ENCODE data around the gene KBTBD8. TPM values are rescaled to one million over a fixed set of nuclear protein-coding genes. Genes with fewer than 3 reads are reported as not detected.

The KBTBD8 gene
- polyA plus RNA-seq: 1 to 10 TPM in 1 of 3 donors, under 1 TPM in 2; 0.23 to 4.4 (median 0.71) TPM

GRCh38 chr3:66998113-66998903 lies at the start of gene KBTBD8:
Gene KBTBD8, plus strand, starts transcription at chr3:66998307. Its CDS starts 49 bp downstream, at chr3:66998356.
- WGBS, 3 donors: 0% methylated on average over 63 to 75 of the region's 75 CpGs
- H3K27ac ChIP-seq (ENCODE audit: low read depth, low read length): no peak within 1 kb of the TSS

- 38 to 83% (median 80%) methylated on average over 2 of the region's 2 CpGs for WGBS, 3 donors
- no peak overlapping the region for H3K27ac ChIP-seq (ENCODE audit: low read depth, low read length)
Observed at GRCh38 chr3:66948838-66949237, 49.3 kb upstream of the KBTBD8 start.

- H3K27ac ChIP-seq (ENCODE audit: low read depth, low read length): no peak overlapping the region
- WGBS, 3 donors: 84 to 92% (median 85%) methylated on average over 3 of the region's 3 CpGs
Observed at GRCh38 chr3:66949898-66950297, 48.2 kb upstream of the KBTBD8 start.

- WGBS, 3 donors: 74 to 93% (median 83%) methylated on average over 1 of the region's 1 CpG
- no peak overlapping the region for H3K27ac ChIP-seq (ENCODE audit: low read depth, low read length)
Observed at GRCh38 chr3:66952357-66952756, 45.8 kb upstream of the KBTBD8 start.

GRCh38 chr3:66953934-66954445 lies 44.1 kb upstream of the KBTBD8 start:
- 74 to 85% (median 81%) methylated on average over 4 of the region's 4 CpGs for WGBS, 3 donors
- no peak overlapping the region for H3K27ac ChIP-seq (ENCODE audit: low read depth, low read length)

- H3K27ac ChIP-seq (ENCODE audit: low read depth, low read length): no peak overlapping the region
- WGBS, 3 donors: 78 to 91% (median 84%) methylated on average over 4 of the region's 4 CpGs
Observed at GRCh38 chr3:66956742-66957141, 41.4 kb upstream of the KBTBD8 start.

- no peak overlapping the region for H3K27ac ChIP-seq (ENCODE audit: low read depth, low read length)
- 70 to 76% (median 73%) methylated on average over 5 of the region's 5 CpGs for WGBS, 3 donors
Observed at GRCh38 chr3:66957367-66957766, 40.7 kb upstream of the KBTBD8 start.

GRCh38 chr3:66958067-66958466 lies 40.0 kb upstream of the KBTBD8 start:
- H3K27ac ChIP-seq (ENCODE audit: low read depth, low read length): no peak overlapping the region
- WGBS, 3 donors: 88 to 96% (median 88%) methylated on average over 1 of the region's 1 CpG

- 84 to 91% (median 91%) methylated on average over 3 of the region's 3 CpGs for WGBS, 3 donors
- no peak overlapping the region for H3K27ac ChIP-seq (ENCODE audit: low read depth, low read length)
Observed at GRCh38 chr3:66962664-66963063, 35.4 kb upstream of the KBTBD8 start.

- no peak overlapping the region for H3K27ac ChIP-seq (ENCODE audit: low read depth, low read length)
- WGBS, 3 donors: 52 to 58% (median 55%) methylated on average over 3 of the region's 3 CpGs
Observed at GRCh38 chr3:66971245-66971644, 26.9 kb upstream of the KBTBD8 start.

GRCh38 chr3:66971891-66972551 lies 26.1 kb upstream of the KBTBD8 start:
- no peak overlapping the region for H3K27ac ChIP-seq (ENCODE audit: low read depth, low read length)
- WGBS, 3 donors: 2 to 15% (median 10%) methylated on average over 22 of the region's 22 CpGs

- H3K27ac ChIP-seq (ENCODE audit: low read depth, low read length): no peak overlapping the region
- WGBS, 3 donors: 76 to 97% (median 82%) methylated on average over 1 of the region's 1 CpG
Observed at GRCh38 chr3:66980791-66981190, 17.3 kb upstream of the KBTBD8 start.

GRCh38 chr3:66983101-66983500 lies 15.0 kb upstream of the KBTBD8 start:
- no peak overlapping the region for H3K27ac ChIP-seq (ENCODE audit: low read depth, low read length)
- 77 to 85% (median 83%) methylated on average over 2 of the region's 2 CpGs for WGBS, 3 donors

GRCh38 chr3:66985336-66985920 lies 12.7 kb upstream of the KBTBD8 start:
- no peak overlapping the region for H3K27ac ChIP-seq (ENCODE audit: low read depth, low read length)

GRCh38 chr3:66986406-66986805 lies 11.7 kb upstream of the KBTBD8 start:
- WGBS, 3 donors: 85 to 88% (median 86%) methylated on average over 5 of the region's 5 CpGs
- no peak overlapping the region for H3K27ac ChIP-seq (ENCODE audit: low read depth, low read length)

More at GRCh38 chr3:66985336-66985920, 12.7 kb upstream of the KBTBD8 start:
- 86 to 95% (median 89%) methylated on average over 7 of the region's 7 CpGs for WGBS, 3 donors

- H3K27ac ChIP-seq (ENCODE audit: low read depth, low read length): no peak overlapping the region
- WGBS, 3 donors: 48 to 65% (median 59%) methylated on average over 6 of the region's 6 CpGs
Observed at GRCh38 chr3:66989241-66989640, 8.9 kb upstream of the KBTBD8 start.

GRCh38 chr3:66989860-66990696 lies 8.0 kb upstream of the KBTBD8 start:
- 82 to 86% (median 84%) methylated on average over 7 of the region's 7 CpGs for WGBS, 3 donors
- no peak overlapping the region for H3K27ac ChIP-seq (ENCODE audit: low read depth, low read length)

GRCh38 chr3:66991459-66991858 lies 6.6 kb upstream of the KBTBD8 start:
- no peak overlapping the region for H3K27ac ChIP-seq (ENCODE audit: low read depth, low read length)
- WGBS, 3 donors: 38 to 83% (median 42%) methylated on average over 1 of the region's 1 CpG
